ENCODE measurements around the gene CCNB2.
A peak's percentile ranks its signal among the peaks of the same experiment; 100 is the strongest.
"Not testable (repeated sequence)": the region's sequence is repeated elsewhere in the genome, so short reads cannot be mapped to it uniquely, and the experiment has no call there.

The CCNB2 gene

DNA sequence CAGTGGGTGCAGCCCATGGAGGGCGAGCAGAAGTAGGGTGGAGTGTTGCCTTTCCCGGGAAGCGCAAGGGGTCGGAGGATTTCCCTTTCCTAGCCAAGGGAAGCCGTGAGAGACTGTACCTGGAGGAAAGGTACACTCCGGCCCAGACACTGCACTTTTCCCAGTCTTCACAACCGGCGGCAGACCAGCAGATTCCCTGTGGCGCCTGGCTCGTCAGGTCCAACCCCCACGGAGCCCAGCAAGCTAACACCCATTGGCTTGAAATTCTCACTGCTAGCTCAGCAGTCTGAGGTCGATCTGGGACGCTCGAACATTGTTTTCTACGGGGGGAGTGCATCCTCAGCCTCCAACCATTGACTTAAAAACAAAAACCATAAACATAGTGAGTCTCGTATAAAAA, 26.5 kb downstream of the CCNB2 start:
- in situ Hi-C loops (cut with MboI; ENCODE audit: low pct_unique_long_range_greater_than_20kb, low sequenced_read_pairs) = no loop called here
- DNase-seq = no peak

- DNase-seq = no peak
- in situ Hi-C loops (cut with MboI; ENCODE audit: low pct_unique_long_range_greater_than_20kb, low sequenced_read_pairs) = no loop called here
Observed at GRCh38 chr15:59131969-59132562, 27.1 kb downstream of the CCNB2 start.

DNA sequence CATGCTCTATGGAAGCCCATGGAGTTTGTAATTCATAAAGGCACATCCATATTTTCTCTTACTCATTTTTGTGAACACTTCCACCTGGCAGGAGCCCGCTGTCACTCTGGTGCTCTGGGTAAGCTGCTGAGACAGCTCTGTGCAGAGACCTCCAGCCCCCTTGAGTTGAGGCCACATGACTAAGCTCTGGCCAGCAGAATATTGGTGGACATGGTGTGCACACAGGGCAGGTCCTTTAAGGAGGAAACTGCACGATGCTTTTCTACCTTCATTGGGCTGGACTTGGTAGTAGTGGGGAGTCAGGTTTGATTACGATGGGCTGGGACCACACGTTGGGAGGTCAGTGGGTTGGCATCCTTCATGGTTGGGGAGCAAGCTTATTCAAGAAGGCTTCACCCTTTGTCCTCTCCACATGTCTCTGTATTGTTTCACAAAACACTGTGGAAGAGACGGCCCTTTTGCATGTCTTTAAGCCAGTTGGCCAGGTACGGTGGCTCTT, 29.0 kb downstream of the CCNB2 start:
- in situ Hi-C loops (cut with MboI; ENCODE audit: low pct_unique_long_range_greater_than_20kb, low sequenced_read_pairs) = no loop called here

GRCh38 chr15:59137566-59137965, 32.6 kb downstream of the CCNB2 start:
- DNase-seq = no peak
- in situ Hi-C loops (cut with MboI; ENCODE audit: low pct_unique_long_range_greater_than_20kb, low sequenced_read_pairs) = no loop called here

More for the DNA sequence above, 29.0 kb downstream of the CCNB2 start:
- no peak for DNase-seq

DNA sequence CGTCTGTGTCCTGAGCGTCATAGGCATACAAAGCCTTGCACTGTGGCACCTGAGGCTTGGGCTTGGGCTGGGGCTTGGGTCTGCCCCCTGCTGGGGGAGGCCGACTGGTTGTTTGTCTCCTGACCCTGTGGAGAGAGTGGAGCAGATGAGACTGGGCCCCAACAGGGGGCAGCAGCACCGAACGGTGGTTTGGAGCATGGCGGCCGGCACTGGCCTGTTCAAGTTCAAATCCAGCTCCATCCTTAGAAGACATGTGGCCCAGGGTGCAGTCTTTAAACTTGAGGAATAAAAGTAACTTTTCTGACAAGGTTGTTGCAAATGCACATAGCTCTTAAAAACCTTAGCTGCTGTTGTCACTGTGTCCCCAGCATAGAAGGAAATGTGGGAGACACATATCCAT, 33.3 kb downstream of the CCNB2 start:
- in situ Hi-C loops (cut with MboI; ENCODE audit: low pct_unique_long_range_greater_than_20kb, low sequenced_read_pairs) = no loop called here
- DNase-seq = peak; percentile 81

GRCh38 chr15:59140422-59141226, 35.7 kb downstream of the CCNB2 start:
- in situ Hi-C loops (cut with MboI; ENCODE audit: low pct_unique_long_range_greater_than_20kb, low sequenced_read_pairs) = no loop called here

GRCh38 chr15:59143281-59143680, 38.3 kb downstream of the CCNB2 start:
- no peak for DNase-seq
- in situ Hi-C loops (cut with MboI; ENCODE audit: low pct_unique_long_range_greater_than_20kb, low sequenced_read_pairs) = no loop called here

More at GRCh38 chr15:59140422-59141226, 35.7 kb downstream of the CCNB2 start:
- DNase-seq = no peak

DNA sequence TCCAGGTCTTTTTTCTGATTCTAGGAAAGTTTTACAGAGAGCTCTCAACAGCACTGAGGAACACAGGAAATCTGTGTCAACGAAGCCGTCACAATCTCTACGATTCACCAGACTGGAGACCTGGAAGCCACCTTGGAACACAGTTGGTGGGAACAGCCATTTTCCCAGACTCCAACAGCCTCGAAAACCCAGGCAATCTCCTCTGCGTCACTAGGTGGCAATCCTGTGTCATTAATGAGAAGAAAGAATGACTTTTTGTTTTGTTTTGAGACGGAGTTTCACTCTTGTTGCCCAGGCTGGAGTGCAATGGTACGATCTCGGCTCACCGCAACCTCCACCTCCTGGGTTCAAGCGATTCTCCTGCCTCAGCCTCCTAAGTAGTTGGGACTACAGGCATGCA, 39.6 kb downstream of the CCNB2 start:
- DNase-seq; in situ Hi-C loops (cut with MboI; ENCODE audit: low pct_unique_long_range_greater_than_20kb, low sequenced_read_pairs): not testable (repeated sequence)

- DNase-seq = no peak
- in situ Hi-C loops (cut with MboI; ENCODE audit: low pct_unique_long_range_greater_than_20kb, low sequenced_read_pairs) = no loop called here
Observed at GRCh38 chr15:59147666-59148065, 42.7 kb downstream of the CCNB2 start.

- no peak for DNase-seq
- in situ Hi-C loops (cut with MboI; ENCODE audit: low pct_unique_long_range_greater_than_20kb, low sequenced_read_pairs) = no loop called here
Observed at GRCh38 chr15:59148153-59148833, 43.3 kb downstream of the CCNB2 start.

DNA sequence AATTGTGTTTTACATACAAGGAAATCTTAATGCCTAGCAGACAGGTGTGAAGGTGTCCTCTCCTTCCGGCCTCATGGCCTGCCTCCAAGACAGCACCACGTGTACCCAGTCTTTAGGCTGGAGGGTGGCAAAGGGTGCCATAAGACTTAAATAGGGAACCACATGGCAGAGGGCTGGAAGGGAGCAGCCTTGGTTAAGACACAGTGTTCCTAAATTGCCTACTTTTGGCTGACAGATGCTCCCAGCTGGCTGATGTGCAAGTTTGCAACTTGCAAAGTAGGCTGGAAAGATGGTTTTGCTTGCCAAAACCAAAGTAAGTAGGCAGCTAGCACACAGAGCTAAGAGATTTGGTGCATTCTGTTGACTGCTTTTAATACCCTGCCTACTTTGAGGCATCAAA, 45.2 kb downstream of the CCNB2 start:
- in situ Hi-C loops (cut with MboI; ENCODE audit: low pct_unique_long_range_greater_than_20kb, low sequenced_read_pairs) = no loop called here
- no peak for DNase-seq

DNA sequence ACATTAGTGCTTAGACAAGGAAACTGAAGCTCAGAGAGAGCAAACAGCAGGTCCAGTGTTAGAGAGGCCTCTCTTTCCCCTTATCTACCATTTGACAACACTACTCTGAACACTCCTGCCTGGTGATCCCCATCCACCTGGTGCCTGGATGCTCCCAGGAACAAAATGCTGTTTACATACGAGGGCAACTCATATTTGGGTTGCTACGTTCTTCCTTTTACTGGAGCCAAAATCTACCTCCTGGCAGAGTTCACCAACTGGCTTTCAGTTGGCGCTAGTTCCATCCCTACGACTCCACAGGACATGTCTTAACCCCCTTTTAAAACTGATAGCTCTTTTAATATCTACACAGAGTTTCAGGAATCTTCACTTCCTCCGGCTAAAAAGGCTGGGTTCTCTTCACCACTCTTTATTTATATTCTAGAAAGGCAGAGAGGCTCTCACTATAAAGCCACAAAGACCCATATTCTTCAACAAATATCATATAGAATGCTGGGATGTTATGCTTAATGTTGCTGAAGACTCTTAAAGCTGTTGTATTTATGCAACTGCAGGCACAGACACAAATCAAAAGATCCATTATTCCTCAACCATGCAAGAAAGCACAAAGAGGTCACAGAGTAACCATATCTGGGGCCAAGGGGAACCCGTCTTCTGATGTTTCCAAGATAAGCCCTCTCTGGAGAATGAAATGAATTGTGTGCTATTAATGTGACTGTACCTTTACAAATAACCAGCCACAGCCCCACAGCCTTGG, 47.9 kb downstream of the CCNB2 start:
- in situ Hi-C loops (cut with MboI; ENCODE audit: low pct_unique_long_range_greater_than_20kb, low sequenced_read_pairs) = no loop called here
- no peak for DNase-seq

DNA sequence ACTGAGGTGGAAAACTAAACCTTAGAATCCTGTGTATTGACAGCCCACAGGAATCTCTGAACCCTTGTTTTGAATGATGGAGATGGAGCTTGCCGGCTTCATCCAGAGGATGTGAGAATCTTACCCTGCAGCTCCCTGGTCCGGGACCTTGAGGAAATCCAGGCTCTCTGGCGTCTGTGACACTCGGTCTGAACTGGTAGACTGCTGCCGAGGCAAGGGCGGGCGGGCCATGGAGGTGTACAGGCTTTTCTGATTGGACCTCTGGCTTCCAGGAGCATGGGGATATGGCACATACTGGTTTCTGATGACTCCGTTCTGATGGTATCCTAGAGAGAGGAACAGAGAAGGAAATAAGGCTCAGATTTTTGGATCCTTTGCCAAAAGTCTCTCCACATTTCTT, 48.5 kb downstream of the CCNB2 start:
- in situ Hi-C loops (cut with MboI; ENCODE audit: low pct_unique_long_range_greater_than_20kb, low sequenced_read_pairs) = no loop called here
- no peak for DNase-seq

DNA sequence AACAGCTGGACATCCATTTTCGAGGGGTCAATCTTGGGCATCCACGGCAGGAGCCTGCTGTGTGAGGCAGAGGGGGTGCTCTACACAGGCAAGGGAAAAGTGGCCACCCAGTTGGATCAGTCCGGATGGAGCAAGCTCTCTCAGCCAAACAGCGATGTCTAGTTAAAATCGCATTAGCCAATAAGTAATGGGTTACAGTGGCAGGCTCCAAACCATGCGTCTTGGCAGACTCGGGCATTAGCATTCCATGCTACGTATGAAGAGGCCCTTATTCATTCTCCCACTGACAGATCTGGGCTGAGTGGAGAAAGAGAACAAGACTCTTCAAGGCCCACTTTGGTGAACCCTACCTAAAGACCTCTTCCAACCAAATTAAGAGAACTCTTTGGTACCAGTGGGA, 49.3 kb downstream of the CCNB2 start:
- no peak for DNase-seq
- in situ Hi-C loops (cut with MboI; ENCODE audit: low pct_unique_long_range_greater_than_20kb, low sequenced_read_pairs) = no loop called here

GRCh38 chr15:59155431-59155830, 50.5 kb downstream of the CCNB2 start:
- in situ Hi-C loops (cut with MboI; ENCODE audit: low pct_unique_long_range_greater_than_20kb, low sequenced_read_pairs) = no loop called here
- no peak for DNase-seq

DNA sequence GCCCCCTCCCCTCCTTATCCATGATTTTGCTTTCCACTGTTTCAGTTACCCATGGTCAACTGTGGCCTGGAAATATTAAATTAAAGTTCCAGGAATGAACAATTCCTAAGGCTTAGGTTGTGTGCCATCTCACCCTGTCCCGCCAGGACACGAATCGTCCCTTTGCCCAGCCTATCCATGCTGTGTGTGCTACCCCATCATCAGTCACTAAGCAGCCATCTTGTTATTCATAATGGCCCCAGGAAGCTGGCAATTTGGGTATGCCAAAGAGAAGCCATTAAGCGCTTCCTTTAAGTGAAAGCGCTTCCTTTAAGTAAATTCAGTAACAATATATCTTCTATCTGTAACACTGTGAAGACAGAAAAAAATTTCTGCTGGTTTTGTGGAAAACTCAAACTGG, 52.5 kb downstream of the CCNB2 start:
- in situ Hi-C loops (cut with MboI; ENCODE audit: low pct_unique_long_range_greater_than_20kb, low sequenced_read_pairs) = no loop called here
- DNase-seq = no peak

DNA sequence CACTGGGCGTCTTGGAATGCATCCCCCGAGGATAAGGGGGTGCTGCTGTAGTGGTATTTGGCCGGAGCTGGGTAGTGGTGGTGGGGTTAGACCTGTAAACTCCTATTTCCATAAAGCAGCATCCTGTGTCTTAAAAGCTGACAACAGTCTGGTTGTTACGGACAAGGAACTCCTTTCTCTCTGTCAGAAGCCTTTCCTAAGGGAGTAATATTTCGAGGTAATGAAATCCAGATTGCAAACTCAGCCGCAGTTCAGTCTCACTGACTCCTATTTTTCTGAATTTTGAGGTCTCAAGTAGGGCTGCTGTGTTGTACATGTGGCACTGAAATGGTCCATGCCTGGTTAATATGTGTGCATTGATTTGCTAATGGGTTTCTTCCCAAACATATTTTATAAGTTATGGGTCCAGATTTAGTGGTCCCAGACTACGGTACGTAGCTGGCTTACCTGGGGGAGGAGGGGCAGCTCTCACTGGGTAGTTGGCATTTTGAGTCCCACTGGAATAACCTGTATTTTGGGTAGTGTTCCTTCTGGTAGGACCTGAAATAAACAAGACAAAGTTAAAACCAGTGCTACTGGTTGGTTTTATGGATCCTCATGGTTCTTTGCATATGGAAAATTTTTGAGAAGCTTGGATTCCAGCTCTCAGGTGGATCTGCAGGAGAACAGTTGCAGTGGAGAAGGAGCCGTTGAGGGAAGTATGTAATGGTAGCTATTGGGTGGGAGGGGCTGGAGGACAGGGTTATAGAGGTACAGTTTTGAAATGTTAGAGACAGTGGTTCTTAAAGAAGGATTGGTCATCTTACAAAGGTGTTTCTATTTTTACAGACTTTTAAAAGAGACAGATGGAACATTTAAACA, 53.1 kb downstream of the CCNB2 start:
- DNase-seq = no peak
- in situ Hi-C loops (cut with MboI; ENCODE audit: low pct_unique_long_range_greater_than_20kb, low sequenced_read_pairs) = no loop called here

GRCh38 chr15:59158701-59159034, 53.7 kb downstream of the CCNB2 start:
- in situ Hi-C loops (cut with MboI; ENCODE audit: low pct_unique_long_range_greater_than_20kb, low sequenced_read_pairs) = no loop called here
- no peak for DNase-seq

DNA sequence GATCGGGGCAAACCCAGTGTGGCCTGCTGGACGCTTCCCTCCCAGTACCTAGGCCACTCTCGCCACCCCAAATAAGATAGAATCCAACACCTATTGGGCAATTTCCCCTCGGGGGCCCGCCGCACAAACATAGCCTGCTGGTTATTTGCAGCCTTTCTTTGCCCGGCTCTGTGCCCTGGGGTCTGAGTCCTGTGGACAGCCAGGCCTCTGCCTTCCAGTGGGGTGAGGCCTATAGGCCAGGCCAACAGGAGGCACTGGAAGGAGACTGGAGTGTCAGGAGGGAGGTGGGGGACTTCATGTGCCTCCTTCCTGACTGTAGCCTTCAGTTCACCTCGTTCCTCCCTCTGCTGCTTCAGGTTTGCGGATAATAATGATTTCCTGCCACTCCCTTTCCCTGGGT, 54.3 kb downstream of the CCNB2 start:
- in situ Hi-C loops (cut with MboI; ENCODE audit: low pct_unique_long_range_greater_than_20kb, low sequenced_read_pairs) = no loop called here
- DNase-seq = no peak
